Measurements from ENCODE around the gene SUN2.
"Not testable (repeated sequence)": the region's sequence is repeated elsewhere in the genome, so short reads cannot be mapped to it uniquely, and the experiment has no call there.

- TF ChIP-seq CTCF (conservative IDR thresholded peaks at IDR 0.05 in 1 of 2, IDR thresholded peaks at IDR 0.05 in 1 of 2; ENCODE audit: low read depth in 1 of 2, low read length in 2 of 2); EZH2 (IDR thresholded peaks at IDR 0.05; ENCODE audit: low read length, missing control alignments): not testable (repeated sequence)
Measured at GRCh38 chr22:38805041-38805593, 49.3 kb upstream of the SUN2 start.

Measured in fibroblast of lung (primary cell).